ENCODE results near the gene IDH1.
"Not testable (repeated sequence)": the region's sequence is repeated elsewhere in the genome, so short reads cannot be mapped to it uniquely, and the experiment has no call there.

IDH1 gene

DNA sequence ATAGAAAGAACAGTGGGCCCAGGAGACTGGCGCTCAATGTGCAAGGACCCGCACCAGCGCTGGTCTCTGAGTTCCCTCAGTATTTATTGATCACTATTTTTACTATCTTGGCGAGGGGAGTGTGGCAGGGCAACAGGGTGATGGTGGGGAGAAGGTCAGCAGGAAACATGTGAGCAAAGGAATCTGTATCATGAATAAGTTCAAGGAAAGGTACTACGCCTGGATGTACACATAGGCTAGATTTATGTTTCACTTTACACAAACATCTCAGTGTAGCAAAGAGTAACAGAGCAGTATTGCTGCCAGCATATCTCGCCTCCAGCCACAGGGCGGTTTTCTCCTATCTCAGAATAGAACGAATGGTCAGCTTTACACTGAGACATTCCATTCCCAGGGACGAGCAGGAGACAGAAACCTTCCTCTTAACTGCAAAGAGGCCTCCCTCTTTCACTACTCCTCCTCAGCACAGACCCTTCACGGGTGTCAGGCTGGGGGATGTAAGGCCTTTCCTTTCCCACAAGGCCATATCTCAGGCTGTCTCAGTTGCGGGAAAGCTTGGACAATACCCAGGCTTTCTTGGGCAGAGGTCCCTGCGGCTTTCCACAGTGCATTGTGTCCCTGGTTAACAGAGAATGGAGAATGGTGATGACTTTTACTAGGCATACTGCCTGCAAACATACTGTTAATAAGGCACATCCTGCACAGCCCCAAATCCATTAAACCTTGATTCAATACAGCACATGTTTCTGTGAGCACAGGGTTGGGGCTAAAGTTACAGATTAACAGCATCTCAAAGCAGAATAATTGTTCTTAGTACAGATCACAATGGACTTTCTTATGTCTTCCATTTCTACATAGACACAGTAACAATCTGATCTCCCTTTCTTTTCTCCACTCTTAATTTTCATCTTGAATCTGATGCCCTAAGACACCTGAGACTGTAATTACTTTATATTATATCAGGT, 2.3 kb upstream of the IDH1 start:
- not testable (repeated sequence) for DNase-seq (ENCODE audit: low read depth)

DNA sequence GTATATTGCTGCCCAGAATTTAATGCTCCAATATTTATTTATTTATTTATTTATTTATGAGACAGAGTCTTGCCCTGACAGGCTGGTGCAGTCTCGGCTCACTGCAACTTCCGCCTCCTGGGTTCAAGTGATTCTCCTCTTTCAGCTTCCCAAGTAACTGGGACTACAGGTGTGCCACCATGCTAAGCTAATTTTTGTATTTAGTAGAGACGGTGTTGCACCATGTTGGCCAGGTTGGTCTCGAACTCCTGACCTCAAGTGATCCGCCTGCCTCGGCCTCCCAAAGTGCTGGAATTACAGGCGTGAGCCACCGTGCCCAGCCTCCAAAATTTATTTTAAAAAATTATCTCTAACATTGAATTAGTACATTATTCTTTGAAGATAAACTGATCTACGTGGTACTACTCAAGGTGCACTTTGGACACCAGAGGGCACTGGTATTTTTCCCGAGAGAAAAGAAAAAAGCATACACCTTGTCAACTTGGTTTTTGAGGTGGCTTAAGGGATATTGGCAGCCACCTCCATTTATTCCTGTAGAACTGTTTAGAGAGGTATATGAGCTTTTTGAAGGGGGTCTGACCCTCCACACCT, 1.4 kb upstream of the IDH1 start:
- no peak for DNase-seq (ENCODE audit: low read depth)

DNA sequence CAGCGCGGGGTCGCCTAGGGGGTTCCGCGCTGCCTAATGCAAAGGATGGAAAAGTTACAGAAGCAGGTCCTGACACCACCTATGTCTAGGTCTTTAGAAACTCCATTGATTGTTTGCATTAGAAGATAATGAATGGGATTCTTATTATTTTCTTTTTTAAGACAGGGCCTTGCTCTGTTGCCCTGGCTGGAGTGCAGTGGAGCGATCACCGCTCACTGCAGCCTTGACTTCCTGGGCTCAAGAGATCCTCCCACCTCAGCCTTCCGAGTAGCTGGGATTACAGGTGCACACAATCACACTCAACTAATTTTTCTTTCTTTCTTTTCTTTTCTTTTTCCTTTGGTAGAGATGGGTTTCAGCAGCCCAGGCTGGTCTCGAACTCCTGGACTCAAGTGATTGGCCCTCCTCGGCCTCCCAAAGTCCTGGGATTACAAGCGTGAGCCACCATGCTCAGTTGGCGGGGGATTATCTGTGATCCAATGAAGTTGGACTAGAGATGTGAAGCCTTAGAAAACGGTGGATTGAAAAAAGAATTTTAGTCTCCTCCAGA, 761 bp upstream of the IDH1 start:
- DNase-seq (ENCODE audit: low read depth) = no peak

DNA sequence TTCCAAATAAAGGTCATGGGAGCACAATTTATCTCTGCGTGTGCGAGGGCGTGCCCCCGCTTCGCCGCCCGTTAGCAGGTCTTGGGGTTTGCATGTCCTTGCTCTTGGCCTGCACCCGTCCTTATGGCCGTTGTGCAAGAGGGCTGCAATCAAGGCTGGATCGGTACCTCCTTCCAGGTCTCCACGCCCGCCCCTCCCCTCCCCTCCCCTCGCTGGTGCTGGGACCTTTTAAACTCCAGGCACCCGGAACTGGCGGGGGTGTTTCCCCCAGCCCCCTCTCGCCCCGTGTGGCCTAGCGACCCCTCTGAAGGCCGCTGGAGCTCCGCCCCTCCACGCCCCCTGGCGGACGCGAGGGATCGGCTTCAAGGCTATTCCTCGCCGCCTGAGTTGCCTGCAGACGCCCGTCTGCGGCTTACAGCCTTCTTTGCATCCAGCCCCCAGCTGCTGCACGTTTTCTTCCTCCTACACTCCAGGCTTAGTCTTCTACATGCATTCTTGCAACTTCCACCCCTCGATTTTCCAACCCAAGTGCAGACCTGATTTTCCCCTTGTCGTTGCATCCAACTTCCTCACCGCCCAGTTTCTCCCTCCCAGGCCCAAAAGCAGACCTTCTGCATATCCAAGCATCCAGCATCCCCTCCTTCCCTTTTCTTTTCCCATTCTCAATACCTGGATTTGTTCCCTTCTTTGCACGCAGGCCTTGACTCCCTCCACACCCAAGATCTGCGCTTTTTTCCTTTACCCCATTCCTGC, 577 bp downstream of the IDH1 start:
- DNase-seq (ENCODE audit: low read depth) = peak; percentile 83

DNA sequence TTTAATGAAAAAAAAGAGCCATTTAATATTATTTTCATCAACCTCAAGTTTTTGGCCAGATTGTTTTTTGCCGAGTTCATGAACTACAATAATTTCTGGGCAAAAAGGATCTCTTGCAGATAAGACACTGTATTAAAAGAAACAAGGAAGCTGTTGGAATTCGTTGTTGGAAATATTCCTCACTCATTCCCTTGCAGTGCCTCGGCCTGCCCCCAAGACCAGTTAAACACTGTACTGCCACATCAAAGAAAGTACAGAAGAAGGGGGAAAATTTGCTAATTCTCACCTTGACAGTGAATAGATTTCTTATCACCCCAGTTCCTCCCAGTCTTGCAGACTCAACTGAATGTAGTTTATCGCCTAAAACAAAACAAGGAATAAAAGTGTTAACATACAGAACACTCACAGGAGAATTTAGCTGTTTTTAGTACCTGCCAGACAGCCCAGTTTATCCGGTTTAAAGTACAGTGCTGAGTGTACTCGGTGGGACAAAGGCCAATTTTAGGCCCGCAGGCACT, 1.2 kb downstream of the IDH1 start:
- DNase-seq (ENCODE audit: low read depth) = no peak

DNA sequence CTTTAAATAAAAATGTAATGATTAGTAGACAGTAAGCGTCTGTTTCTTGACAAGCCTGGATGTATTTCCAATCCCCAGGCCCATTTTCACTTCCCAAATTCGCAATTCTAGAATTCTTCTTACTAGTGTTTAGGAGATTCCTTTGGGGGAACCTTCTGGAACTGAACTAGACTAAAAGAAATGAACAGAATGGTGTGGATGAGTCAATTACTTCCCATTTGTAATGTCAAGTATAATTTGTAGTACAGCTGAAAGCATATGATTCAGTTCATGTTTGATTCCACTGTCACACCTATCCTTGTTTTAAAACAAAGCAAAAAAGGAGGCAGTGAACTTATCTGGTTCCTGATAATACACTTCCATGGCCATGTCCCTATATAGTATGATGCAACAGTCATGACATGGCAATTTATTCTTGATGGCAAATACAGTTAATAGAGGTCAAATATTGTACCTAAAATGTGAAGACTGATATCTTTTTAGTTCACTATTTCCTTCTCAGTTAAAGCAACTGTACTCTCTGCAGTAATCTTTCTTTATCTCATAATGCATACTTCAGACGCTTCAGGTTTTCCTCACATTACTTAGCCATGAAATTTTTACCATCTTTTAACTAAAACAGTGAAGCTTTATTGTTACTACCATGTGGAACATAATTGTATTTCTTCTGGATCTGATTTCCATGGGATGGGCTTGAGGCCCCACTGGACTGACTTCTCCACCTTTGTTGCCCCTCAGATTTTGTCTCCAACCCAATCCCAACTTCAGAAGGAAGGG, 2.0 kb downstream of the IDH1 start:
- DNase-seq (ENCODE audit: low read depth) = no peak

DNA sequence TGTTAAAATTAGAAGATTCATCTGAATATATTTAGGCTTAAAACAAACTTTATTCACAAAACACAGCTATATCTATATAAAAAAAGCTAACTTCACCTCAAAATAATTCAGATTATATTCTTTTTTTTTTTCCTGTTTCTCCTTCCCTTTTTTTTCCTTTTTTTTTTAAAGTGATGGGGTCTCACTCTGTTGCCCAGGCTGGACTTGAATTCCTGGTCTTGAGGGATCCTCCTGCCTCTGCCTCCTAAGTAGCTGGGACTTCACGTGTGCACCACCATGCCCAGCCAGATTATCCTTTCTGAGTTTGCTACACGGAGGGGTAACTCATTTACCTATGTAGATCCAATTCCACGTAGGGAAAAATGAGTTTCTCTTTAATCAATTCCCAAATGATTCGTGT, 3.8 kb downstream of the IDH1 start:
- DNase-seq (ENCODE audit: low read depth) = no peak

DNA sequence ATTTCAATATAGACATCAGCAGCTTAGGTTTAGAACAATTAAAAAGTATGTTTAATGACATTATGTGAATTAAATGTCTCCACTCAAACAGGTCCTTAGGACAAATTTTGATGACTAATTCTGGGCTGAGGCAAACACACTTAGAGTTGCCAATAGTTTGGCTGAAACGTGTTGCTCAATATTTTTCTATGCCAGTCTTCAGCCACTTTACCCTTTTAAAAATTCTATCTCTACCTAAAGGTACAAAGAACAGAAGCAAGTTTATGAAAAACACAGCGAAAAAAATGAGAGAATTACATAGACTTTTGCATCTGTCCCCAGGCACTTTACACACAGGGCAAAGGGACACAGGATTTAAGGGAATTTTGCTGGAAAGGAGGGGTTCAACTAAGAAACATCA, 4.5 kb downstream of the IDH1 start:
- DNase-seq (ENCODE audit: low read depth) = peak; percentile 59

DNA sequence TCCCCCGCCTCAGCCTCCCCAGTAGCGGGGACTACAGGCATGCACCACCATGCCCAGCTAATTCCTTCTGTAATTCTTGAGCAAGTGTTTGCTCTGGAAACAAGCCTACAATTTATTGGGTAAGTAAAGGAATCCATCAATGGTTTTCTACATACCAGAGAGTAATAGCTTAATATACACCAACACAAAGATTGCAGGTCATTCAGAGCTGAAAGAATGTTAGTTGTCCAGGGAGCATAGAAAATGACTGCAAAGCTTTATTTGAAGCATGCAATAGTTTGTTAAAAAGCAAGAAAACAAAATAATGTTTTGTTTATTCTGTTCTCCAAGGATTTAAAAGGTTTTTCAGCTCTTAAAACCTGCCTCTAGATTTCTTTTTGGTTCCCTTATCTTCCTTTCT, 5.6 kb downstream of the IDH1 start:
- peak; percentile 50 for DNase-seq (ENCODE audit: low read depth)

DNA sequence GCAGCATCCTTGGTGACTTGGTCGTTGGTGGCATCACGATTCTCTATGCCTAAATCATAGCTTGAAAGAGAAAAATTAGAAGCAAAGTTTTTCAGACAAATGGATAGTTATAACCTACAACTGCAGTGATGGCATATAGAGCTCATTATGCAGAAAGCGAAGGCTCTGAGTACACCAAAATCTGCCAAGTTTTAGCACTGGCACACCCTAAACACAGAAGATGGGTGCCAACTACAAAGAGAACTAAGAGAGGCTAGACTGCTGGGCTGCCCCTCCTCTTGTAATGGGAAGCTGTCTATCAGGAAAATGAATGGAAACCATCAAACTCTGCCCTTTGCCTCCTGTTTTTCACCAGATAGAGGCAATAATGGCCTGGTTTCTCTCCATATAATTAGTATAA, 6.3 kb downstream of the IDH1 start:
- no peak for DNase-seq (ENCODE audit: low read depth)

DNA sequence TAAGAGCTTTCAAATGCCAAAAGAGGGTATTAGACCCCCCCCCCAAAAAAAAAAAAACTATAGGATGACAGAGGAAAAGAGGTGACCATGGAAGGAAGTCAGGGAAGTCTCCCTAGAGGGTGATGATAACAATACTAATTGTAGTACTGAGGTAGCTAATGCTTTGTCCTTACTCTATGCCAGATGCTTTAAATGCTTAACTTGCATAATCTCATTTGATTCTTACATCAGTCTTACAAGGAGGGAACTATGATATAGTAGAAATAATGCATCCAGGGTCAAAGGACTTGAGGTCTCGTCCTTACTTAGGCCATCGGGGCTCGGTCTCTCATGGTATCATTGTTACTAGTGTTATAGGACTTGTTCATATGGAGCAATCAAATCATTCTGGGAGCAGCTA, 9.1 kb downstream of the IDH1 start:
- no peak for DNase-seq (ENCODE audit: low read depth)

DNA sequence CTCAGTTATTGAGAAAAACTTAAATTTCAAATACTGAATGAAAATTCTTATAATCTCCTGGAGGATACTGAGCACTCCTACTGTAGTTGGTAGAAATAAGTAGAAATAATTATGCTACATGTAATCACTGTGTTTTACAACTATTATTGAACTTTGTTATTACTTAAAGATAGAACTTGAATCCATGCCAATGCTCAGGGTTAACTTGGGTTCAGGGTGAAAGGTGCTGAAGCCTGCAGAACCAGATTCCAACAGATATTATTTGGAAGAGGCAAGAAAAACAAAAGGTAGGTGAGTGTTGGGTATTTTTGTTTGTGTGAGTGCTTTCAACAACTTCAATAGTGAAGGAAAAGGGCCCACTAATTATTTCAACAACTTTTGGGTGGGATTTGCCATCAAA, 10.4 kb downstream of the IDH1 start:
- DNase-seq (ENCODE audit: low read depth) = no peak

DNA sequence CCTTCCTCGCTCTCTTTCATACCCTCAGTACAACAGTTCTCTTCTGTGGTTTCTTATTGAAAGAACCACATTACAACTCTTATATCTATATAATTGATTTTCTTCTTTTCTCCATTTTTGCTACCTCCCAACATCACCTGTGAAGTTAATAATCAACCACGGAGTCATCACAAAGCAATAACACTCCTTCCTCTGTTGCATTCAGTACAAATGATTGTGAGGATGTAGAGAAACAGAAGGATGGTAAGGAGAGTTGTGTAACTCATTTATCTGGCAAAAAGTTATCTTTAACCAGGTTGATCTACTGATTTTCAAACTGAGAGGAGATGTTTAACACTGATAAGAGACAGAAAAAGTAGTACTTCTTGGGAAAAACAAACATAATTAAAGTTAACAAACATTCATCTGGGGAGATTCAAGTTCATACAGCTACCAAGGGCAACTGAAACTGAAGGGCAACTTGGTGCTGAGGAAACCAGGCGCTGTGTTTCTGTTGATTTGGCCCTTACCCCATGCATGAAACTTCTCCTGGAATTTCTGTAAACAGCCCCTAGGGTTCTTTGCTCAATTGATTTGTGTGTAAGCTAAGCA, 14.2 kb downstream of the IDH1 start:
- DNase-seq (ENCODE audit: low read depth) = no peak

DNA sequence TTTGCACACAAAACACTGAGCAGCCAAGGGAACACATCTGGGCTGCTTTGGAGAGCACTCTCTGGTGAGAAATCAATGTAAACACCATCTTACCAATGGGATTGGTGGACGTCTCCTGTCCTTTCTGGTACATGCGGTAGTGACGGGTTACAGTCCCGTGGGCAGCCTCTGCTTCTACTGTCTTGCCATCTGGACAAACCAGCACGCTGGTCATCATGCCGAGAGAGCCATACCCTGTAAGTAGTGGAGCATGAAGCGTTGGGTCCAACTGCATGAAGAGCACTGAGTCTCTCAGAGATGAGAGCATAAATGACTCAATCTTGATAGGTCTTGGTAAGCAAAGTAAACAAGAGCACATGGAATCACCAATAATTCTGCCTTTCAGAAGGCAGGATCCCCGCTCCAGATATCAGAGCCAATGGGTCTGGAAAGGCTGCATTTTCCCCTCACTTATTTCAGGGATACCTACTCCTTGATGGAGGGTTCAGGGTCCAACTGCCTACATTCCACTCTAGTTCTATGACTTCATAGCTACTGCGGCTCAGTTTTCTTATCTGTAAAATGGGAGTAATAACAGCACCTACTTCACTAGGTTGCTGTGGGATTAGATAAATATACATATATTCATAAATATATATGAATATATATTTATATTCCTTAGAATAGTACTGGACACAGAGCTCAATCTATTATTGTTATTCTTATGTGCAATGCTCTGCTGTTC, 14.9 kb downstream of the IDH1 start:
- no peak for DNase-seq (ENCODE audit: low read depth)

DNA sequence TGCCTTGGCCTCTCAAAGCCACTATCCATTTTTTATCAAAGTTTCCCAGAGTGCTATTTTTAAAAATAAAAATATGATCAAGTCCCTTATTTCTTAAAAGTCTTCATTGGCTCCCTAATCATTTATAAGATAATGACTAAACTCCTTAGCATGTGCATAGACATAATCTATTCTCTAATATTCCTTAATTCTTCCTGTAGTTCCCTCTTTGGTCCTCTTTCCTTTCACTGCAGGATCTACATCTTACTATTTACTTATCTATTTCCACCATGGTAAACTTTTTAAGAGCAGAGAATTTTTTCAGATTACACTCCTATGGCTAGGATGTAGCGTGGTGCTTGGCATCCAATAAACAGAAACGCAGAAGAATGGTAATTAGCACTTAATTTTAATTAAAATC, 19.0 kb downstream of the IDH1 start:
- DNase-seq (ENCODE audit: low read depth) = no peak

DNA sequence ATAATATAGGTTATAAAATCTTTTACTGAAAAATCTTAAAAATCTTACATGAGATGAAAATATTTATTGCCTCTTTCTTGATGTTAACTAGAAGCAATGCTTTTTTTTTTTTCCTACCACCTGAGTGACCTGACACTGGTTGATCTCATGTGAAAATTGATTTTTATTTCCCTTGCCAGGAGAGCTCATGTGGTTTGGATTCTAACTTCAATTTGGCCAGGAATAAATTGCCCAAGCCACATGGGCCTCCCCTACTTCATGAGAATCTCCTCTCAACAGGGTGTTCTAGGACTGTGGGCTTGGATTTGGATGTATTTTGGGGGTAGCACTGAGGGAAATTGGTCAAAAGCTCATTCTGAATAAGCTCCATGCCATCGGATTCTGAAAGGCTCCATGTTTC, 20.1 kb downstream of the IDH1 start:
- no peak for DNase-seq (ENCODE audit: low read depth)

DNA sequence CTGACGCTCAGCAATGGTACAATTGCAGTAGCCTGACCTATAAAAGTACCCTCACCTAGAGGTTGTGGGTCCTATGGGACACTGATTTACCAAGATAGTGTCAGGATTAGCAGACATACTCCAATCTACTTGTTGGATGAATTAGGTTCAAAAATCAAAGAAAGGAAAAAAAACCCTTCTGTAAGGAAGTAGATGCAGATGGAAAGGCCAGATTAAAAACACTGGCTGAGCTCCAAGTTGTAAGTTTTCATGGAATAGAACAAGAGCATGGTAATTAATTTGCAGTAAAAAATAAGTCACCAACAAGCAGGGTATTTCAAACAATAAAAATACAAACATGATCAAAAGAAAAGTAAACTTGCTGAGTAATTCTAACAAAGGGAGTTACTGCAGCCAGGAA, 26.4 kb downstream of the IDH1 start:
- DNase-seq (ENCODE audit: low read depth) = no peak

DNA sequence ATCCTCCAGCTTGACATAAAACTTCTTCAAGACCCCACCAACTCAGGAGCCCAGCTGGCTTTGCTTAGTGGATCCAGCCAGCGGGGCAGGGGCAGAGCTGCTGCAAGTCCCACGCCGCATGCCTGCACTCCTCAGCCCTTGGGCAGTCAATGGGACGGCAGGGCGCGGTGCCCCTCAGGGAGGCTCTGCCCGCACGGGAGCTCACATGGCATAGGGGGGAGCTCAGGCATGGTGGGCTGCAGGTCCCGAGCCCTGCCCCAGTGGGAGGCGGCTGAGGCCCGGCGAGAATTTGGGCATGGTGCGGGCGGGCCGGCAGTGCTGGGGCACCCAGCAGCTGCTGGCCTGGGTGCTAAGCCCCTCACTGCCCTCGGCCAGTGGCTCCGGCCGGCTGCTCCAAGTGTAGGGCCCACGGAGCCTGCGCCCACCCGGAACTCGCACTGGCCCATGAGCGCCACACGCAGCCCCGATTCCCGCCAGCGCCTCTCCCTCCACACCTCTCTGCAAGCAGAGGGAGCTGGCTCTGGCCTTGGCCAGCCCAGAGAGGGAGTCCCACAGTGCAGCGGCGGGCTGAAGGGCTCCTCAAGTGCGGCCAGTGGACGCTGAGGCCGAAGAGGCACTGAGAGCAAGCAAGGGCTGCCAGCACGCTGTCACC, 27.2 kb downstream of the IDH1 start:
- no peak for DNase-seq (ENCODE audit: low read depth)

DNA sequence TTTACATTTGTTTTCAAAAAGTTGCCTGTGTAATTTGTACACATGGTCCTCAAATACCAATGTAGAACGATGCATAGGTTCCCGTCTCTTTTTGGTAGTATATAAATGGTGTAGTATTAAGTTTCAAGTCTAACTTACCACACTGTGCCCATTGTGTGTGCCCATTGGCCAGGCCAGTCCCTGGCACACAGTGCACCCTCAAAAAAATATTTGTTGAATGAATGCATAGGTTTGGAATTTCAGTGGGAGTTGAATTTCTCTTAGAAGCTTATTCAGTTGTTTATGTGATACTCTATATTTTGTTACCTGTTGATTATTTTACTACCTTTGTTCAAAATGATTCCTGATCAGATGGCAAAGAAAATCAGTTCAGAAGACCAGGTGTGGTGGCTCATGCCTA, 30.1 kb downstream of the IDH1 start:
- peak; percentile 17 for DNase-seq (ENCODE audit: low read depth)

DNA sequence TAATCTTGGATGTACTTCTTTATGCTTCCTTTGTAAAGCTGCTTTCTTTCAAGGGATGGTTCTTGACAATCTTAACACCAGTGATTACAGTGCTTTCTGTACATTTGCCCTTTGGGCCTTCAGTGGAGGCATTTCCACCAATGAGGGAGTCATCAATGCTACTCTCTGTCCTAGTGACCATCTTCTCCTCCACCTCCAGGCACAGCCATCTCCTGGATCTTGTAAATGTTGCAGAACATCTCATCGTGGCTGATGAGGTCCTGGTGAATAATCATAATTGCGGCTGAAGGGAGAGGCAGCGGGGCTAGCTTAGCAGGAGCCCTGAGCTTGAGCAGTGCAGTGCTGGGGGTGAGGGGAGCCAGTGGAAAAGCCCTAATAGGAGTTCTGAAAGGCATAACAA, 32.5 kb downstream of the IDH1 start:
- DNase-seq (ENCODE audit: low read depth) = peak; percentile 61

Measured in iris pigment epithelial cell (primary cell).